GM23248 (cell line): ENCODE measurements around the gene FOXP3. TPM values are rescaled to one million over a fixed set of nuclear protein-coding genes. Genes with fewer than 3 reads are reported as not detected.

Experiments used
- DNase-seq: peaks from one replicate; pipeline ENCODE4 v3.0.0-alpha.2; 2015
- H2AFZ ChIP-seq: fragments of 200-600 bp; sonication (generic); 2 replicates; pipeline ENCODE4 v1.6.1; 2016; ENCODE audit warnings: antibody characterized with exemption
- H3F3A ChIP-seq: fragments of 200-600 bp; sonication (generic); 2 replicates; pipeline ENCODE4 v1.6.1; 2016; ENCODE audit warnings: mild to moderate bottlenecking, antibody characterized with exemption, mixed run types; ENCODE audit not compliant: insufficient read depth
- H3K27ac ChIP-seq: fragments of 200-600 bp; sonication (generic); 2 replicates; pipeline ENCODE4 v1.5.1; 2016; ENCODE audit warnings: mild to moderate bottlenecking
- H3K27me3 ChIP-seq: fragments of 200-600 bp; sonication (generic); replicated peaks from 2 replicates; pipeline ENCODE4 v1.6.1; 2016; ENCODE audit warnings: mild to moderate bottlenecking; ENCODE audit not compliant: insufficient read depth
- H3K36me3 ChIP-seq: fragments of 200-600 bp; sonication (generic); 2 replicates; pipeline ENCODE4 v1.6.1; 2016; ENCODE audit warnings: low read depth, mild to moderate bottlenecking
- H3K4me1 ChIP-seq: fragments of 200-600 bp; sonication (generic); 2 replicates; pipeline ENCODE4 v1.6.1; 2016; ENCODE audit warnings: mild to moderate bottlenecking; ENCODE audit not compliant: insufficient read depth
- H3K4me2 ChIP-seq: fragments of 200-600 bp; sonication (generic); one replicate; pipeline ENCODE4 v1.6.1; 2016; ENCODE audit warnings: mild to moderate bottlenecking; ENCODE audit not compliant: unreplicated experiment
- H3K4me3 ChIP-seq: fragments of 200-600 bp; sonication (generic); 2 replicates; pipeline ENCODE4 v1.5.1; 2016; ENCODE audit warnings: mild to moderate bottlenecking
- H3K79me2 ChIP-seq: fragments of 200-600 bp; sonication (generic); 2 replicates; pipeline ENCODE4 v1.6.1; 2016; ENCODE audit warnings: mild to moderate bottlenecking; ENCODE audit not compliant: insufficient read depth
- H3K9ac ChIP-seq: fragments of 200-600 bp; sonication (generic); 2 replicates; pipeline ENCODE4 v1.6.1; 2016; ENCODE audit warnings: mild to moderate bottlenecking
- H3K9me2 ChIP-seq: fragments of 200-600 bp; sonication (generic); 2 replicates; pipeline ENCODE4 v1.6.1; 2016; ENCODE audit warnings: mixed run types, mild to moderate bottlenecking, moderate library complexity; ENCODE audit not compliant: insufficient read depth
- H3K9me3 ChIP-seq: fragments of 200-600 bp; sonication (generic); one replicate; pipeline ENCODE4 v1.6.1; 2017; ENCODE audit warnings: low read depth
- H4K20me1 ChIP-seq: fragments of 200-600 bp; sonication (generic); 2 replicates; pipeline ENCODE4 v1.6.0; 2016; ENCODE audit not compliant: insufficient read depth
- EZH2 ChIP-seq: fragments of 200-600 bp; sonication (generic); IDR thresholded peaks from 2 replicates; pipeline ENCODE4 v1.6.1; 2018; ENCODE audit warnings: antibody characterized with exemption, mild to moderate bottlenecking; ENCODE audit not compliant: insufficient read depth, poor library complexity, severe bottlenecking
- EZH2phosphoT487 ChIP-seq: fragments of 200-600 bp; sonication (generic); IDR thresholded peaks from 2 replicates; pipeline ENCODE4 v1.6.1; 2018; ENCODE audit warnings: antibody characterized with exemption, moderate library complexity, mild to moderate bottlenecking, low read depth; ENCODE audit not compliant: insufficient read depth
- WGBS, 2 experiments: methylation state at CpG; one replicate each; pipeline ENCODE4 v1.1.6; 2015 to 2017; ENCODE audit warnings: low lambda C conversion rate in 2 of 2, low coverage in 1 of 2; ENCODE audit errors: missing lambda C conversion rate in 2 of 2; 5-methylcytosine and 5-hydroxymethylcytosine counted together
- in situ Hi-C: fragments of 300-500 bp; cut with MboI; formaldehyde crosslinking; loops from 2 replicates; pipeline ENCODE4 v1.15.0; 2020
- polyA plus RNA-seq: library from polyadenylated mRNA; unstranded; fragments of >200 nt; fragmentation: Nextera tagmentation; extraction: Ambion mirVana; gene quantifications from 2 replicates; pipeline ENCODE4 v1.2.1, GENCODE V29; 2016
- total RNA-seq: library from RNA; depleted of rRNA; stranded (reverse); fragments of >200 nt; shearing (Covaris generic); gene quantifications from 2 replicates; pipeline ENCODE4 v1.2.3, GENCODE V29; 2014

Gene FOXP3
- total and polyA plus RNA-seq, 2 experiments from 2014 or later: 0.08 TPM; not detected in 1

- Histone ChIP-seq H2AFZ (no peak overlapping the region), H3K9ac (no peak overlapping the region), H3K4me3 (no peak overlapping the region), H3K79me2 (no peaks in the 10 kb centered on the region), H3K36me3 (no peaks in the 10 kb centered on the region), H3K9me3 (no peaks in the 10 kb centered on the region), H3F3A (no peaks in the 10 kb centered on the region), H3K27me3 (no peaks in the 10 kb centered on the region), H3K4me2 (no peak overlapping the region), H3K4me1 (no peaks in the 10 kb centered on the region), H3K27ac (no peak overlapping the region), H3K9me2 (no peaks in the 10 kb centered on the region), H4K20me1 (no peaks in the 10 kb centered on the region)
- 97 to 100% methylated on average over 5 to 6 of the region's 12 CpGs for WGBS, 2 experiments
- DNase-seq: no peak
- in situ Hi-C loops: no loop called here
- no peak for TF ChIP-seq EZH2phosphoT487
- no peak for TF ChIP-seq EZH2
Measured at GRCh38 chrX:49243166-49243565, 21.3 kb downstream of the FOXP3 start.

- Histone ChIP-seq H3K4me2 (no peak overlapping the region), H3K4me1 (no peaks in the 10 kb centered on the region), H4K20me1 (no peaks in the 10 kb centered on the region), H3K27me3 (no peaks in the 10 kb centered on the region), H3K27ac (no peak overlapping the region), H3K9ac (no peak overlapping the region), H3K79me2 (no peaks in the 10 kb centered on the region), H3K9me2 (no peaks in the 10 kb centered on the region), H3K4me3 (no peak overlapping the region), H3K36me3 (no peaks in the 10 kb centered on the region), H3F3A (no peaks in the 10 kb centered on the region), H3K9me3 (no peaks in the 10 kb centered on the region), H2AFZ (no peak overlapping the region)
- 77 to 78% methylated on average over 12 of the region's 12 CpGs for WGBS, 2 experiments
- TF ChIP-seq EZH2phosphoT487: no peak
- no peak for TF ChIP-seq EZH2
- in situ Hi-C loops: no loop called here
- peak; percentile 8 for DNase-seq
Measured at GRCh38 chrX:49242545-49243066, 21.9 kb downstream of the FOXP3 start.

GRCh38 chrX:49238735-49239134, 25.8 kb downstream of the FOXP3 start:
- TF ChIP-seq EZH2: no peak
- TF ChIP-seq EZH2phosphoT487: no peak
- Histone ChIP-seq H3K36me3 (no peaks in the 10 kb centered on the region), H3K27me3 (no peaks in the 10 kb centered on the region), H2AFZ (no peak overlapping the region), H3K4me3 (no peak overlapping the region), H3K9me3 (no peaks in the 10 kb centered on the region), H4K20me1 (no peaks in the 10 kb centered on the region), H3K9me2 (no peaks in the 10 kb centered on the region), H3K9ac (no peak overlapping the region), H3K4me1 (no peaks in the 10 kb centered on the region), H3K79me2 (0 out of 2 replicates have a peak, but pooled peaks cover 5% of the 10 kb centered on the region), H3K27ac (no peak overlapping the region), H3K4me2 (no peak overlapping the region), H3F3A (no peaks in the 10 kb centered on the region)
- DNase-seq: no peak
- in situ Hi-C loops: no loop called here
- 75 to 82% methylated on average over 2 to 7 of the region's 7 CpGs for WGBS, 2 experiments

GRCh38 chrX:49237060-49237459, 27.4 kb downstream of the FOXP3 start:
- Histone ChIP-seq H3K9me3 (no peaks in the 10 kb centered on the region), H3K4me1 (no peaks in the 10 kb centered on the region), H3K79me2 (0 out of 2 replicates have a peak, but pooled peaks cover 5% of the 10 kb centered on the region), H3K4me2 (no peak overlapping the region), H3K36me3 (no peaks in the 10 kb centered on the region), H3K9ac (no peak overlapping the region), H3K4me3 (no peak overlapping the region), H3K27me3 (no peaks in the 10 kb centered on the region), H2AFZ (no peak overlapping the region), H3K9me2 (no peaks in the 10 kb centered on the region), H4K20me1 (no peaks in the 10 kb centered on the region), H3F3A (no peaks in the 10 kb centered on the region), H3K27ac (no peak overlapping the region)
- no peak for DNase-seq
- TF ChIP-seq EZH2 (no peak), EZH2phosphoT487 (no peak)
- 92 to 95% methylated on average over 6 to 9 of the region's 9 CpGs for WGBS, 2 experiments
- in situ Hi-C loops: no loop called here
